HG02759 (cell line): ENCODE data around the gene CCL26.
"Not testable (repeated sequence)": the region's sequence is repeated elsewhere in the genome, so short reads cannot be mapped to it uniquely, and the experiment has no call there.

Experiments
- ATAC-seq: cut with Tn5 transposase; IDR thresholded peaks from one replicate; pipeline ENCODE4 v1.9.1; 2021; ENCODE audit warnings: mild to moderate bottlenecking, moderate library complexity; ENCODE audit not compliant: unreplicated experiment

CCL26 gene

DNA sequence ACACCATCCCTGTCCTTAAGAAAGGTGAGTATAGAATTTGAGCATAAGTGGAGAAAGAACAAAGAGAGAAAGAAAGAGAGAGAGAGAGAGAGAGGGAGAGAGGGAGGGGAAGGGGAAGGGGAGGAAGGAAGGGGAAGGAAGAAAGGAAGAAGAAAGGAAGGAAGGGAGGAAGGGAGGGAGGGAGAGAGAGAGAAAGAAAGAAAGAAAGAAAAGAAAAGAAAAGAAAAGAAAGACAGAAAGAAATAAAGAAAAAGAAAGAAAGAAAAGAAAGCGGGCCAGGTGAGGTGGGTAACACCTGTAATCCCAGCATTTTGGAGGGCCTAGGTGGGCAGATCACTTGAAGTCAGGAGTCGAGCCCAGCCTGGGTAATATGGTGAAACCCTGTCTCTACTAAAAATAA lies 21.7 kb upstream of the CCL26 start:
- no peak for ATAC-seq

DNA sequence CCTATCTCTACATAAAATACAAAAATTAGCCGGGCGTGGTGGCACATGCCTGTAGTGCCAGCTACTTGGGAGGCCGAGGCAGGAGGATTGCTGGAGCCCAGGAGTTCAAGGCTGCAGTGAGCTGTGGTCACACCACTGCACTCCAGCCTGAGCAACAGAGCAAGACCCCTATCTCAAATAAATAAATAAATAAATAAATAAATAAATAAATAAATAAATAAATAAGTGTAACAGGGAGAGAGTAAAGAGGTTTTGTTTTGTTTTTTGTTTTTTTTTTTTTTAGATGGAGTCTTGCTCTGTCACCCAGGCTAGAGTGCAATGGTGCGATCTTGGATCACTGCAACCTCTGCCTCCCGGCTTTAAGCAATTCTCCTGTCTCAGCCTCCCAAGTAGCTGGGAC lies 20.6 kb upstream of the CCL26 start:
- not testable (repeated sequence) for ATAC-seq

DNA sequence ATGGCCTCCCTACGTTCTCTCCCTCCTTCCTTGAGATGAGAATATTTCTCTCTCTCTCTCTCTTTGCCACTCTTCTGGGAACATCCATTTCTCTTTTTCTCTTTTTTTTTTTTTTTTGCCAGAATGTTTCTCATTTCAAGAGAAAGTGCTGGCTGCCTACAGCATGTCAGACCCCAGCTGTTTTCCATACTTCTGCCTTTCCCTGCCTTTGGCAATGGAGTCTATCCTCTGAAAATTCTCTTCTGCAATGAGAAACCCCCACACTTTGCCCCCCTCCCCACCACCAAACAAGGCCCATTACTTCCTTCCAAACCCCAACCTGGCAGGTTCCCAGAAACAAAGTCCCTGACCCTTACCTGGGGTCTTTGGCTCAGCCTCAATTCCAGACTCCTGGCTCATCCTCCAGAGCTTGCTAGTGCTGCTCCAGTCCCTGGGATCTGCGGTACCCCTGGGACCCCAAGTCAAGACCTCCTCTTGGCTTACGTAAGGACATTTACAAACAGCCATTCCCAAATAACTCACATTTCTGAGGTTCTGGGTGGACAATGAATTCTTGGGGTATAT lies 17.4 kb upstream of the CCL26 start:
- ATAC-seq: no peak

DNA sequence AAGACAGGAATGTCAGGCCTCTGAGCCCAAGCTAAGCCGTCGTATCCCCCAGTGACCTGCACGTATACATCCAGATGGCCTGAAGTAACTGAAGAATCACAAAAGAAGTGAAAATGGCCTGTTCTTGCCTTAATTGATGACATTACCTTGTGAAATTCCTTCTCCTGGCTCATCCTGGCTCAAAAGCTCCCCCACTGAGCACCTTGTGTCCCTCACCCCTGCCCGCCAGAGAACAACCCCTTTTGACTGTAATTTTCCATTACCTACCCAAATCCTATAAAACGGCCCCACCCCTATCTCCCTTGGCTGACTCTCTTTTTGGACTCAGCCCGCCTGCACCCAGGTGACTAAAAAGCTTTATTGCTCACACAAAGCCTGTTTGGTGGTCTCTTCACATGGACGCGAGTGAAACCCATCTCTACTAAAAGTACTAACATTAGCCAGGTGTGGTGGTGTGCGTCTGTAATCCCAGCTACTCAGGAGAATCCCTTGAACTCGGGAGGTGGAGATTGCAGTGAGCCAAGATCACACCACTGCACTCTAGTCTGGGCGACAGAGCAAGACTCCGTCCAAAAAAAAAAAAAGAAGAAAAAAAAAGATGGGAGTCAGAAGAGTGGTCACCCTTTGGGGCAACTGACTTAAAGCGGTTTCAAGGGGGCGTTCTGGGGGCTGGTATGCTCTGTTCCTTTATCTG lies 16.3 kb upstream of the CCL26 start:
- not testable (repeated sequence) for ATAC-seq

- not testable (repeated sequence) for ATAC-seq
Measured at GRCh38 chr7:75783058-75783457, 11.0 kb upstream of the CCL26 start.

GRCh38 chr7:75780647-75781273 lies 8.7 kb upstream of the CCL26 start:
- ATAC-seq: not testable (repeated sequence)

DNA sequence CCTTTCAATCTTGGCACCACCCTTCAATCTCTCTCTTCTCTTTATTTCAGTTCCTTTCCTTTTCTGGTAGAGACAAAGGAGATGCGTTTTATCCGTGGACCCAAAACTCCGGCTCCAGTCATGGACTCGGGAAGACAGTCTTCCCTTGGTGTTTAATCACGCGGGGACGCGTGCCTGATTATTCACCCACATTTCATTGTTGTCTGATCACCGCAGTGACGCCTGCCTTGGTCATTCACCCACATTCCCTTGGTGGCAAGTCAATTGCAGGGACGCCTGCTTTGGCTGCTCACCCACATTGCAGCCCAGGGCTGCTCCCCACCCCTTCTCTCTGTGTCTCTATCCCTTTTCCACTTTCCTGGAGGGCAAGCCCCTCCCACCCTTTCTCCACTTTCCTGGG lies 7.5 kb upstream of the CCL26 start:
- ATAC-seq: not testable (repeated sequence)

GRCh38 chr7:75779035-75779434 lies 7.0 kb upstream of the CCL26 start:
- ATAC-seq: not testable (repeated sequence)

GRCh38 chr7:75776295-75776971 lies 4.4 kb upstream of the CCL26 start:
- no peak for ATAC-seq

DNA sequence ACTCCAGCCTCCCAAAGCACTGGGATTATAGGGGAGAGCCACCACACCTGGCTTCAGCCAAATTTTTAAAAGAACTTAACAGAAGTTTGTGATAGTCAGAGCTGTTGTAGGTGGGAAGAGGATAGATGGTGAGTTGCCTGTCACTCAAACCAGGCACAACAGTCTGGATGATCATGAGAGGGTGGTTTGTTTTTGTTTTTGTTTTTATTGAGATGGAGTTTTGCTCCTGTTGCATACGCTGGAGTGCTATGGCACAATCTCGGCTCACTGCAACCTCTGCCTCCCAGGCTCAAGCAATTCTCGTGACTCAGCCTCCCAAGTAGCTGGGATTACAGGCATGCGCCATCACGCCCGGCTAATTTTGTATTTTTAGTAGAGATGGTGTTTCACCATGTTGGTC lies 1.9 kb upstream of the CCL26 start:
- ATAC-seq: not testable (repeated sequence)

DNA sequence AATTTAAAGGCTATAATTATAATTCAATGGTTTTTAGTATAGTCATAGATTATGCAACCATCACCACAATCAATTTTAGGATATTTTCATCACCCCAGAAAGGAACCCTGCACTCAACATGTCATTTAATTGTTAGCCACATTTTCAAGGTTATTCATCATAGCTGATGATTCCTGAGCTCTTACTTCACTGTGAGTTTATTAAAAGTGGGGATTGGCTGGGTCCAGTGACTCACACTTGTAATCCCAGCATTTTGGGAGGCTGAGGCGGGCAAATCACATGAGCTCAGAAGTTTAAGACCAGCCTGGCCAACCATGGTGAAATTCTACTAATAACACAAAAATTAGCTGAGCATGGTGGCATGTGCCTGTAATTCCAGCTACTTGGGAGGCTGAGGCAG lies 787 bp downstream of the CCL26 start:
- ATAC-seq: no peak

- ATAC-seq: no peak
Measured at GRCh38 chr7:75762350-75762917, 9.6 kb downstream of the CCL26 start.

GRCh38 chr7:75761801-75762200 lies 10.2 kb downstream of the CCL26 start:
- ATAC-seq: not testable (repeated sequence)

DNA sequence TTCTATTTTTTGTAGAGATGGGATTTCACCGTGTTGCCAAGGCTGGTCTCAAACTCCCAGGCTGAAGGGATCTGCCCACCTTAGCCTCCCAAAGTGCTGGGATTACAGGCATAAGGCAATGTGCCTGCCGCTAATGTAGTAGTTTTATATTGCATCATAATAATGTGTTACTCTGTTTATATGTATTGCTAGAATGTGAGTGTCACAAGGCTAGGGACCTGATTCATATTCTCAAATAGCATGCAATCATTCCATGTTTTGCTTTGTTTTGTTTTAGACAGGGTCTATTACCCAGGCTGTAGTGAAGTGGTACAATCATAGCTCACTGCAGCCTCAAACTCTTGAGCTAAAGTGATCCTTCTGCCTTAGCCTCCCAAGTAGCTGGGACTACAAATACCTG lies 13.5 kb downstream of the CCL26 start:
- ATAC-seq: no peak

DNA sequence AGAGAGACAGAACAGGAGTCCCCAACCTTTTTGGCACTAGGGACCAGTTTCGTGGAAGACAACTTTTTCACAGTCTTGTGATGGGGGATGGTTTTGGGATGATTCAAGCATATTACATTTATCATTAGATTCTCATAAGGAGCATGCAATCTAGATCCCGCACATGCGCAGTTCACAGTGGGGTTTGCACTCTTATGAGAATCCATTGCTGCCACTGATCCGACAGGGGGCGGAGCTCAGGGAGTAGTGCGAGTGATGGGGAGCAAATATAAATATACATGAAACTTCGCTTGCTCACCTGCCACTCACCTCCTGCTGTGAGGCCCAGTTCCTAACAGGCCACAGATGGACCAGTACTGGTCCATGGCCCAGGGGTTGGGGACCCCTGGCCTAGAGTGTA lies 14.2 kb downstream of the CCL26 start:
- ATAC-seq: no peak

GRCh38 chr7:75756991-75757676 lies 14.9 kb downstream of the CCL26 start:
- no peak for ATAC-seq

DNA sequence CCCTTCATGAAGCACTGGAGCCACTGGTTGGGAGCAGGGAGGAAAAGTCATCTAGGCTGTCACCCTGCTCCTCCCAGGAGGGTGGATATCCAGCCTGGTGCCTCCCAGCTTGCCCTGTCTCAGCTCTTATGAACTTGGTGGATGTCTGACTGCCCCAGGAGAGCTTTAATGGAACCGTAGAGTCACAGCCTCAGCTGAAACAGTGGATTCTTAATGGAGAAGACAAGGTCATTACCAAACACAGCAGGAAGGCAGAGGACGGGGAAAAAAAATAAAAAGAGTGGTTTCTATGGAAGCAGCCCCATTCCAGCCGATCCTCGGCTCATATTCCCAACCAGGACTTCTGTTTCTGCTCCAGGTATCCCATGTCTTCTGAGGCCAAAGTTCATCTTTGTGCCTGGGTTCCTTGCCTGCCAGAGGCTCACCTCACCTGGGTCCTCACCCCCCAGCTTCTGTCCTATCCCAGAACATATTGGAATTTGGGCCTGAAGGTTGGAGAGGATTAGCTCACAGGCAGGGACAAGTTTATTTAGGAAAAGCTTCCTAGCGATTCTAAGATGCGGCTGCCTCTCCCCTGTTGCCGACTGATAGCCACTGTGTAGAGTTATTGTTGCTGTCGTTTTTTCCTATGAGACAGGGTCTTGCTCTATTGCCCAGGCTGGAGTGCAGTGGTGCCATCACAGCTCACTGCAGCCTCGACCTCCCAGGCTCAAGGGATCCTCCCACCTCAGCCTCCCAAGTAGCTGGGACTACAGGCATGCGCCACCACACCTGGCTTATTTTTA lies 15.6 kb downstream of the CCL26 start:
- ATAC-seq: no peak

GRCh38 chr7:75743455-75743859 lies 28.6 kb downstream of the CCL26 start:
- ATAC-seq: no peak

GRCh38 chr7:75740846-75741497 lies 31.0 kb downstream of the CCL26 start:
- no peak for ATAC-seq
